WTC11 (cell line): ENCODE data around the gene PSME2.

Experiments
- ATF3 ChIP-seq: sonication (generic); formaldehyde crosslinking; conservative IDR thresholded peaks from 2 replicates; pipeline ENCODE4 v1.8.1; 2022; ENCODE audit warnings: mild to moderate bottlenecking, missing genetic modification reagents
- CTCF ChIP-seq: fragments of 200-600 bp; IDR thresholded peaks from 2 replicates; pipeline ENCODE4 v1.8.0; 2022; ENCODE audit warnings: antibody characterized with exemption
- E2F4 ChIP-seq: sonication (generic); formaldehyde crosslinking; IDR thresholded peaks from 2 replicates; pipeline ENCODE4 v1.8.1; 2022; ENCODE audit warnings: low read depth, mild to moderate bottlenecking, moderate library complexity, missing genetic modification reagents, borderline replicate concordance
- FOXP4 ChIP-seq: sonication (generic); formaldehyde crosslinking; IDR thresholded peaks from 2 replicates; pipeline ENCODE4 v1.8.0; 2022; ENCODE audit warnings: mild to moderate bottlenecking, missing genetic modification reagents
- GABPB1 ChIP-seq: sonication (generic); formaldehyde crosslinking; IDR thresholded peaks from 2 replicates; pipeline ENCODE4 v1.8.1; 2023; ENCODE audit warnings: mild to moderate bottlenecking, missing genetic modification reagents
- SMAD3 ChIP-seq: sonication (generic); formaldehyde crosslinking; IDR thresholded peaks from 2 replicates; pipeline ENCODE4 v1.8.0; 2022; ENCODE audit warnings: missing genetic modification reagents, mild to moderate bottlenecking, borderline replicate concordance

GRCh38 chr14:24189059-24189375, 42.6 kb upstream of the PSME2 start:
- TF ChIP-seq FOXP4 (CRISPR knock-in tag), result no peak
- no peak for TF ChIP-seq E2F4 (CRISPR knock-in tag)
- no peak for TF ChIP-seq SMAD3 (CRISPR knock-in tag)
- no peak for TF ChIP-seq GABPB1 (CRISPR knock-in tag)
- no peak for TF ChIP-seq CTCF
- no peak for TF ChIP-seq ATF3
